HepG2 (cell line): ENCODE results near the gene RACGAP1. TPM values are rescaled to one million over a fixed set of nuclear protein-coding genes. Genes with fewer than 3 reads are reported as not detected.

Source experiments
- ATAC-seq: fragments of 200-7000 bp; cut with Tn5 transposase; 3 replicates; pipeline ENCODE4 v1.9.1; 2020; ENCODE audit warnings: mild to moderate bottlenecking, moderate library complexity
- BruUV-seq: library from RNA; stranded (reverse); fragments of 400-500 nt; replicated peaks from 2 replicates; lab custom pipeline; 2021; lab: Mats Ljungman, UMichigan
- CTCF ChIA-PET: fragments of 300-600 bp; formaldehyde crosslinking; extraction: SDS; loops from one replicate; lab custom pipeline; 2021; ENCODE audit warnings: low total read pairs, inconsistent platforms, low intra/inter-chr PET ratio; lab: Yijun Ruan, JAX
- POLR2A ChIA-PET: fragments of 350-600 bp; sonication (Branson Sonifier 250); formaldehyde crosslinking; loops from one replicate; lab custom pipeline; 2020; ENCODE audit warnings: antibody characterized with exemption, inconsistent platforms; lab: Yijun Ruan, JAX
- DNase-seq: peaks from one replicate; pipeline ENCODE4 v3.0.0-alpha.2; 2015; ENCODE audit warnings: low spot score
- FAIRE-seq: peaks from 3 replicates; lab custom pipeline; 2011; peaks lifted over from hg19 to GRCh38; lab: Jason Lieb, UNC
- H2AFZ ChIP-seq: one replicate; pipeline ENCODE4 v1.6.1; 2011; ENCODE audit warnings: low read length, inconsistent platforms
- H3K27ac ChIP-seq: fragments of 300-600 bp; 3 replicates; pipeline ENCODE4 v1.8.0; 2011; ENCODE audit warnings: mixed run types, mild to moderate bottlenecking, mixed read lengths, low read length, inconsistent platforms; ENCODE audit not compliant: insufficient read depth; ENCODE audit errors: extremely low read length
- H3K27me3 ChIP-seq, 2 experiments: fragments of 200-600 bp in 1 of 2; 2 replicates in 1 of 2; 3 replicates in 1 of 2; pipeline versions ENCODE4 v1.6.0 to v1.8.0; 2011; ENCODE audit warnings: low read length in 2 of 2, mild to moderate bottlenecking in 2 of 2, moderate library complexity in 2 of 2, inconsistent platforms in 1 of 2; ENCODE audit not compliant: insufficient read depth in 2 of 2, control insufficient read depth in 1 of 2
- H3K36me3 ChIP-seq, 2 experiments: fragments of 200-600 bp in 1 of 2; replicated peaks in 1 of 2; 2 replicates in 1 of 2; 3 replicates in 1 of 2; pipeline versions ENCODE4 v1.5.1 to v1.8.0; 2011; ENCODE audit warnings: low read length in 2 of 2, inconsistent platforms in 1 of 2; ENCODE audit not compliant: insufficient read depth in 2 of 2, control insufficient read depth in 1 of 2
- H3K4me1 ChIP-seq: 2 replicates; pipeline ENCODE4 v1.5.1; 2012; ENCODE audit warnings: low read length, inconsistent platforms; ENCODE audit not compliant: insufficient read depth
- H3K4me2 ChIP-seq: 2 replicates; pipeline ENCODE4 v1.6.0; 2011; ENCODE audit warnings: low read depth, low read length, inconsistent platforms
- H3K4me3 ChIP-seq, 3 experiments: fragments of 200-600 bp in 1 of 3; sonication (generic), shearing (Covaris generic) in 1 of 3; replicated peaks in 1 of 3; 2 replicates each; pipeline ENCODE4 v1.5.1; 2011 to 2016; ENCODE audit warnings: low read length in 3 of 3, inconsistent platforms in 2 of 3, low read depth in 2 of 3, mild to moderate bottlenecking in 2 of 3, control low read depth in 1 of 3, mixed read lengths in 1 of 3; ENCODE audit not compliant: insufficient read depth in 1 of 3
- H3K79me2 ChIP-seq: one replicate; pipeline ENCODE4 v1.6.1; 2011; ENCODE audit warnings: low read length, inconsistent platforms; ENCODE audit not compliant: insufficient read depth
- H3K9ac ChIP-seq: 2 replicates; pipeline ENCODE4 v1.6.0; 2011; ENCODE audit warnings: mild to moderate bottlenecking, low read depth, low read length, inconsistent platforms; ENCODE audit not compliant: insufficient read depth
- H3K9me3 ChIP-seq: 2 replicates; pipeline ENCODE4 v1.5.1; 2012; ENCODE audit warnings: mild to moderate bottlenecking, low read length
- H4K20me1 ChIP-seq: 2 replicates; pipeline ENCODE4 v1.6.0; 2011; ENCODE audit warnings: inconsistent platforms, mild to moderate bottlenecking, low read length, moderate library complexity; ENCODE audit not compliant: insufficient read depth
- CEBPB ChIP-seq: IDR thresholded peaks from 2 replicates; pipeline ENCODE4 v1.6.1; 2011; ENCODE audit warnings: low read depth, low read length, improper control_type of control experiment, borderline replicate concordance
- FIP1L1 ChIP-seq: fragments of 200-400 bp; formaldehyde crosslinking; IDR thresholded peaks from 2 replicates; pipeline ENCODE4 v1.6.1; 2018; ENCODE audit warnings: low read depth, mild to moderate bottlenecking, low read length, moderate library complexity, borderline replicate concordance; ENCODE audit not compliant: insufficient read depth
- FOXA1 ChIP-seq, 2 experiments: fragments of 450-650 bp in 1 of 2; sonication (generic) in 1 of 2; formaldehyde crosslinking in 1 of 2; IDR thresholded peaks; 2 replicates each; pipeline versions ENCODE4 v1.4.0 to v1.6.1; 2016 to 2020; ENCODE audit warnings: missing genetic modification reagents in 1 of 2
- FOXJ3 ChIP-seq: sonication (generic); formaldehyde crosslinking; IDR thresholded peaks from 2 replicates; pipeline ENCODE4 v1.4.0; 2020; ENCODE audit warnings: missing genetic modification reagents, mild to moderate bottlenecking, borderline replicate concordance
- HOXA5 ChIP-seq: sonication (generic); formaldehyde crosslinking; IDR thresholded peaks from 2 replicates; pipeline ENCODE4 v1.4.0; 2020; ENCODE audit warnings: missing genetic modification reagents
- IRX3 ChIP-seq: sonication (generic); formaldehyde crosslinking; IDR thresholded peaks from 2 replicates; pipeline ENCODE4 v1.8.1; 2023; ENCODE audit warnings: mild to moderate bottlenecking, low read depth, missing genetic modification reagents, borderline replicate concordance
- NFKB2 ChIP-seq: sonication (generic); formaldehyde crosslinking; IDR thresholded peaks from 2 replicates; pipeline ENCODE4 v1.4.0; 2020; ENCODE audit warnings: missing genetic modification reagents, borderline replicate concordance
- NPAS2 ChIP-seq: sonication (generic); formaldehyde crosslinking; IDR thresholded peaks from 2 replicates; pipeline ENCODE4 v1.8.0; 2022; ENCODE audit warnings: mild to moderate bottlenecking, missing genetic modification reagents, borderline replicate concordance
- SKIL ChIP-seq: sonication (generic); formaldehyde crosslinking; IDR thresholded peaks from 2 replicates; pipeline ENCODE4 v1.8.0; 2022; ENCODE audit warnings: missing genetic modification reagents, mild to moderate bottlenecking, moderate library complexity, borderline replicate concordance
- TOE1 ChIP-seq: sonication (generic); formaldehyde crosslinking; IDR thresholded peaks from 2 replicates; pipeline ENCODE4 v1.4.0; 2020; ENCODE audit warnings: mild to moderate bottlenecking, missing genetic modification reagents
- YY1 ChIP-seq: IDR thresholded peaks from 2 replicates; pipeline ENCODE4 v1.6.1; 2011; ENCODE audit warnings: low read length, low read depth, moderate library complexity, mild to moderate bottlenecking; ENCODE audit not compliant: insufficient read depth, insufficient replicate concordance
- ZFP36 ChIP-seq: fragments of 150-350 bp; IDR thresholded peaks from 2 replicates; pipeline ENCODE4 v1.6.1; 2018; ENCODE audit warnings: borderline replicate concordance, low read length, low read depth; ENCODE audit not compliant: partially characterized antibody
- ZNF230 ChIP-seq: sonication (generic); formaldehyde crosslinking; IDR thresholded peaks from 2 replicates; pipeline ENCODE4 v1.4.0; 2020; ENCODE audit warnings: mild to moderate bottlenecking, missing genetic modification reagents
- ZNF446 ChIP-seq: sonication (generic); formaldehyde crosslinking; IDR thresholded peaks from 2 replicates; pipeline ENCODE4 v1.5.0; 2020; ENCODE audit warnings: mild to moderate bottlenecking, missing genetic modification reagents
- ZNF512B ChIP-seq: sonication (generic); formaldehyde crosslinking; IDR thresholded peaks from 2 replicates; pipeline ENCODE4 v1.5.1; 2020; ENCODE audit warnings: missing genetic modification reagents, mild to moderate bottlenecking, borderline replicate concordance
- WGBS: methylation state at CpG from one replicate; pipeline ENCODE4 v1.1.6; 2017; ENCODE audit warnings: low lambda C conversion rate; 5-methylcytosine and 5-hydroxymethylcytosine counted together
- in situ Hi-C: cut with HindIII; loops from 2 replicates; pipeline ENCODE4 v1.10.0; 2017; ENCODE audit warnings: low pct_unique_long_range_greater_than_20kb; ENCODE audit not compliant: extremely low pct_ligation_motif_present
- intact Hi-C: fragments of 100-400 bp; cut with micrococcal nuclease; formaldehyde crosslinking; loops from one replicate; pipeline ENCODE4 v1.10.0; 2022; ENCODE audit not compliant: unreplicated experiment
- polyA plus RNA-seq, 8 experiments: library from polyadenylated mRNA; depleted of rRNA in 3 of 8; stranded (reverse) in 7 of 8; unstranded in 1 of 8; fragments of >200 nt; fragmentation: Illumina TruSeq in 4 of 8; extraction: Trizol in 4 of 8; gene quantifications; 2 replicates each; pipeline versions ENCODE4 v1.2.1 to v1.2.3, GENCODE V29; 2011 to 2016; ENCODE audit warnings: low read depth in 4 of 8, missing spikeins in 1 of 8, mixed read lengths in 1 of 8; ENCODE audit not compliant: insufficient read depth in 1 of 8
- total RNA-seq, 5 experiments: library from RNA; depleted of rRNA; stranded (reverse); fragments of >200 nt; fragmentation: Illumina TruSeq; extraction: Trizol; gene quantifications; 2 replicates each; pipeline ENCODE4 v1.2.3, GENCODE V29; 2016; ENCODE audit warnings: low read depth in 1 of 5
- TF ChIP-seq, protein P1 (sequence below): sonication (generic); formaldehyde crosslinking; IDR thresholded peaks from 2 replicates; pipeline ENCODE4 v1.5.1; 2020; ENCODE audit warnings: mild to moderate bottlenecking, missing genetic modification reagents, moderate library complexity

Gene RACGAP1
- total and polyA plus RNA-seq, 2 of the 13 experiments (the other 11 are each of a cell fraction or from before 2014, with no cell fraction given): 16.7 to 57.9 TPM

DNA sequence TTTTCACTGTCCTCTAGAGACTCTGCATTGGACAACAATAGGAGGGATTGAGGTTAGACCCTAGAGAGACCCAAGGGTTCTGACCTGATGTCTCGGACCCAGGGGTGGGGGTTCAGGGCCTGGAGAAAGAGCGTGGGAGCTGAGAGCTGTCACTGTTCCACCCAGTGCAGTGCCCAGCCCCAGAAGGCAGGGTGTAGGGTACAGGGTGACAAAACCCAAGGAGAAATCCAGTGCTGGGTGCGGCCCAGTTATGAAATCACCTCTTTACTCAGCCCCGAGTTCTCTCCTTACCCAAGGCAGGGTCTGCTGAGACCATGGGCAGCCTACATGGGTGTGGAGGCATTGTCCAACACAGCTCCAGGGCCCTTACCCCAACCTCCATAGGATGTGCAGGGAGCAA, 72.1 kb downstream of the RACGAP1 start:
- DNase-seq (no peak), FAIRE-seq (no peak), ATAC-seq (no peak)
- intact Hi-C loops: no loop called here
- CTCF ChIA-PET: no interaction called here
- Histone ChIP-seq H4K20me1 (no peaks in the 10 kb centered on the region), H3K79me2 (no peaks in the 10 kb centered on the region), H3K4me2 (no peak overlapping the region), H2AFZ (no peak overlapping the region), H3K27ac (no peak overlapping the region), H3K36me3 (no peaks in the 10 kb centered on the region), H3K4me3 (no peak overlapping the region), H3K27me3 (peaks cover 6 to 40% of the 10 kb centered on the region in 2 experiments), H3K9ac (no peak overlapping the region), H3K4me1 (no peaks in the 10 kb centered on the region), H3K9me3 (no peaks in the 10 kb centered on the region)
- 39% methylated on average over 4 of the region's 4 CpGs for WGBS
- in situ Hi-C loops: no loop called here
- POLR2A ChIA-PET: no interaction called here
- TF ChIP-seq HOXA5 (no peak), FOXJ3 (CRISPR knock-in tag) (no peak), IRX3 (CRISPR knock-in tag) (no peak), ZNF512B (CRISPR knock-in tag) (no peak), NFKB2 (CRISPR knock-in tag) (no peak), FOXA1 (IDR thresholded peaks at IDR 0.05) (no peak), FOXA1 (CRISPR knock-in tag; IDR thresholded peaks at IDR 0.05) (no peak), SKIL (CRISPR knock-in tag) (no peak), TOE1 (no peak), ZNF446 (CRISPR knock-in tag) (no peak), ZNF230 (CRISPR knock-in tag) (no peak), CEBPB (no peak), NPAS2 (CRISPR knock-in tag) (no peak), FIP1L1 (no peak), ZFP36 (no peak), YY1 (no peak)
- TF ChIP-seq, protein P1, sequence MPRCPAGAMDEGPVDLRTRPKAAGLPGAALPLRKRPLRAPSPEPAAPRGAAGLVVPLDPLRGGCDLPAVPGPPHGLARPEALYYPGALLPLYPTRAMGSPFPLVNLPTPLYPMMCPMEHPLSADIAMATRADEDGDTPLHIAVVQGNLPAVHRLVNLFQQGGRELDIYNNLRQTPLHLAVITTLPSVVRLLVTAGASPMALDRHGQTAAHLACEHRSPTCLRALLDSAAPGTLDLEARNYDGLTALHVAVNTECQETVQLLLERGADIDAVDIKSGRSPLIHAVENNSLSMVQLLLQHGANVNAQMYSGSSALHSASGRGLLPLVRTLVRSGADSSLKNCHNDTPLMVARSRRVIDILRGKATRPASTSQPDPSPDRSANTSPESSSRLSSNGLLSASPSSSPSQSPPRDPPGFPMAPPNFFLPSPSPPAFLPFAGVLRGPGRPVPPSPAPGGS: no peak
- no TSS peak for BruUV-seq
